Measurements from ENCODE around the gene PPP3R1.

GRCh38 chr2:68279691-68280090 is 27.4 kb upstream of the PPP3R1 start:
- TF ChIP-seq POLR2A (IDR thresholded peaks at IDR 0.05), result no peak
- no peak for TF ChIP-seq CTCF (IDR thresholded peaks at IDR 0.05)

Data from esophagus squamous epithelium (tissue), 4 donors.